Measurements from ENCODE around the gene WNT6.

DNA sequence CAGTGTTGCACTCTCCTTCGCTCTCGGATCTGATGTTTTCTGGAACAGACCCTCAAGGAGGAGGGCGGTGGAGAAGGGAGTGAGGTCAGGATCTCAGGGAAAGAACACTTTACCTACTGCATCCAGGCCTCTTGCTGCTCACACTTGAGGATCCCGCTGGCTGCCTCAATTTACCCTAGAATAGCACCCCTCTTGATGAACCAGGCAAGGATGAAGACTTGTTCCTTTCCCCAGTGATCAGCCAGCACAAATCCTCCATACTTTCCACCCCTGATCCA is 35.2 kb downstream of the WNT6 start:
- TF ChIP-seq, protein P1, sequence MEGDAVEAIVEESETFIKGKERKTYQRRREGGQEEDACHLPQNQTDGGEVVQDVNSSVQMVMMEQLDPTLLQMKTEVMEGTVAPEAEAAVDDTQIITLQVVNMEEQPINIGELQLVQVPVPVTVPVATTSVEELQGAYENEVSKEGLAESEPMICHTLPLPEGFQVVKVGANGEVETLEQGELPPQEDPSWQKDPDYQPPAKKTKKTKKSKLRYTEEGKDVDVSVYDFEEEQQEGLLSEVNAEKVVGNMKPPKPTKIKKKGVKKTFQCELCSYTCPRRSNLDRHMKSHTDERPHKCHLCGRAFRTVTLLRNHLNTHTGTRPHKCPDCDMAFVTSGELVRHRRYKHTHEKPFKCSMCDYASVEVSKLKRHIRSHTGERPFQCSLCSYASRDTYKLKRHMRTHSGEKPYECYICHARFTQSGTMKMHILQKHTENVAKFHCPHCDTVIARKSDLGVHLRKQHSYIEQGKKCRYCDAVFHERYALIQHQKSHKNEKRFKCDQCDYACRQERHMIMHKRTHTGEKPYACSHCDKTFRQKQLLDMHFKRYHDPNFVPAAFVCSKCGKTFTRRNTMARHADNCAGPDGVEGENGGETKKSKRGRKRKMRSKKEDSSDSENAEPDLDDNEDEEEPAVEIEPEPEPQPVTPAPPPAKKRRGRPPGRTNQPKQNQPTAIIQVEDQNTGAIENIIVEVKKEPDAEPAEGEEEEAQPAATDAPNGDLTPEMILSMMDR (IDR thresholded peaks at IDR 0.05; ENCODE audit: low read depth, low read length, poor library complexity, severe bottlenecking), result no peak
- TF ChIP-seq EZH2phosphoT487 (IDR thresholded peaks at IDR 0.05; ENCODE audit: borderline replicate concordance, low read length), result no peak

All from DOHH2 (cell line).